ENCODE data around the gene MBIP.

Gene MBIP

GRCh38 chr14:36289954-36290353 lies 30.5 kb downstream of the MBIP start:
- Histone ChIP-seq H3K36me3 (ENCODE audit: control insufficient read depth in 2 of 2, insufficient read depth in 2 of 2, low read length in 2 of 2) (no peaks in the 10 kb centered on the region), H3K4me1 (ENCODE audit: control insufficient read depth, insufficient read depth, low read length) (no peaks in the 10 kb centered on the region), H3K9me3 (ENCODE audit: control insufficient read depth in 2 of 2, low read length in 2 of 2) (no peaks in the 10 kb centered on the region), H3K4me3 (ENCODE audit: low read length in 2 of 2) (no peak overlapping the region), H3K27me3 (ENCODE audit: control insufficient read depth in 1 of 2, insufficient read depth in 2 of 2, low read length in 2 of 2) (peaks cover 0 to 2% of the 10 kb centered on the region in 2 donors), H3K27ac (ENCODE audit: low read length) (no peak overlapping the region), H3K9ac (ENCODE audit: low read length in 2 of 2) (no peak overlapping the region)

GRCh38 chr14:36288496-36288895 lies 31.9 kb downstream of the MBIP start:
- no peaks in the 10 kb centered on the region for H3K4me1 ChIP-seq (ENCODE audit: control insufficient read depth, insufficient read depth, low read length)
- no peak overlapping the region for H3K27ac ChIP-seq (ENCODE audit: low read length)
- H3K9me3 ChIP-seq (ENCODE audit: control insufficient read depth in 2 of 2, low read length in 2 of 2): no peaks in the 10 kb centered on the region
- no peaks in the 10 kb centered on the region for H3K36me3 ChIP-seq (ENCODE audit: control insufficient read depth in 2 of 2, insufficient read depth in 2 of 2, low read length in 2 of 2)
- H3K27me3 ChIP-seq (ENCODE audit: control insufficient read depth in 1 of 2, insufficient read depth in 2 of 2, low read length in 2 of 2): peaks cover 0 to 2% of the 10 kb centered on the region in 2 donors
- H3K4me3 ChIP-seq (ENCODE audit: low read length in 2 of 2): no peak overlapping the region
- no peak overlapping the region for H3K9ac ChIP-seq (ENCODE audit: low read length in 2 of 2)

- Histone ChIP-seq H3K36me3 (ENCODE audit: control insufficient read depth in 2 of 2, insufficient read depth in 2 of 2, low read length in 2 of 2) (no peaks in the 10 kb centered on the region), H3K9ac (ENCODE audit: low read length in 2 of 2) (no peak overlapping the region), H3K9me3 (ENCODE audit: control insufficient read depth in 2 of 2, low read length in 2 of 2) (no peaks in the 10 kb centered on the region), H3K4me3 (ENCODE audit: low read length in 2 of 2) (no peak overlapping the region), H3K27me3 (ENCODE audit: control insufficient read depth in 1 of 2, insufficient read depth in 2 of 2, low read length in 2 of 2) (peaks cover 0 to 4% of the 10 kb centered on the region in 2 donors), H3K27ac (ENCODE audit: low read length) (no peak overlapping the region), H3K4me1 (ENCODE audit: control insufficient read depth, insufficient read depth, low read length) (no peaks in the 10 kb centered on the region)
Measured at GRCh38 chr14:36284971-36285595, 35.4 kb downstream of the MBIP start.

GRCh38 chr14:36281309-36281708 lies 39.1 kb downstream of the MBIP start:
- Histone ChIP-seq H3K27ac (ENCODE audit: low read length) (no peak overlapping the region), H3K27me3 (ENCODE audit: control insufficient read depth in 1 of 2, insufficient read depth in 2 of 2, low read length in 2 of 2) (peaks cover 3 to 4% of the 10 kb centered on the region in 2 donors), H3K36me3 (ENCODE audit: control insufficient read depth in 2 of 2, insufficient read depth in 2 of 2, low read length in 2 of 2) (no peaks in the 10 kb centered on the region), H3K4me3 (ENCODE audit: low read length in 2 of 2) (no peak overlapping the region), H3K9ac (ENCODE audit: low read length in 2 of 2) (no peak overlapping the region), H3K9me3 (ENCODE audit: control insufficient read depth in 2 of 2, low read length in 2 of 2) (no peaks in the 10 kb centered on the region), H3K4me1 (ENCODE audit: control insufficient read depth, insufficient read depth, low read length) (no peaks in the 10 kb centered on the region)

GRCh38 chr14:36279306-36280190 lies 40.9 kb downstream of the MBIP start:
- peaks cover 2 to 3% of the 10 kb centered on the region in 2 donors for H3K27me3 ChIP-seq (ENCODE audit: control insufficient read depth in 1 of 2, insufficient read depth in 2 of 2, low read length in 2 of 2)
- H3K4me3 ChIP-seq (ENCODE audit: low read length in 2 of 2): no peak overlapping the region
- H3K9me3 ChIP-seq (ENCODE audit: control insufficient read depth in 2 of 2, low read length in 2 of 2): no peaks in the 10 kb centered on the region
- H3K4me1 ChIP-seq (ENCODE audit: control insufficient read depth, insufficient read depth, low read length): no peaks in the 10 kb centered on the region
- H3K36me3 ChIP-seq (ENCODE audit: control insufficient read depth in 2 of 2, insufficient read depth in 2 of 2, low read length in 2 of 2): no peaks in the 10 kb centered on the region
- H3K27ac ChIP-seq (ENCODE audit: low read length): no peak overlapping the region
- H3K9ac ChIP-seq (ENCODE audit: low read length in 2 of 2): no peak overlapping the region

- H3K36me3 ChIP-seq (ENCODE audit: control insufficient read depth in 2 of 2, insufficient read depth in 2 of 2, low read length in 2 of 2): no peaks in the 10 kb centered on the region
- no peak overlapping the region for H3K27ac ChIP-seq (ENCODE audit: low read length)
- no peak overlapping the region for H3K4me3 ChIP-seq (ENCODE audit: low read length in 2 of 2)
- H3K27me3 ChIP-seq (ENCODE audit: control insufficient read depth in 1 of 2, insufficient read depth in 2 of 2, low read length in 2 of 2): peaks cover 20 to 29% of the 10 kb centered on the region in 2 donors
- H3K9ac ChIP-seq (ENCODE audit: low read length in 2 of 2): no peak overlapping the region
- peaks cover 5% of the 10 kb centered on the region for H3K4me1 ChIP-seq (ENCODE audit: control insufficient read depth, insufficient read depth, low read length)
- no peaks in the 10 kb centered on the region for H3K9me3 ChIP-seq (ENCODE audit: control insufficient read depth in 2 of 2, low read length in 2 of 2)
Measured at GRCh38 chr14:36275741-36276140, 44.7 kb downstream of the MBIP start.

GRCh38 chr14:36271939-36272907 lies 48.2 kb downstream of the MBIP start:
- no peaks in the 10 kb centered on the region for H3K36me3 ChIP-seq (ENCODE audit: control insufficient read depth in 2 of 2, insufficient read depth in 2 of 2, low read length in 2 of 2)
- no peak overlapping the region for H3K9ac ChIP-seq (ENCODE audit: low read length in 2 of 2)
- no peaks in the 10 kb centered on the region for H3K9me3 ChIP-seq (ENCODE audit: control insufficient read depth in 2 of 2, low read length in 2 of 2)
- H3K27me3 ChIP-seq (ENCODE audit: control insufficient read depth in 1 of 2, insufficient read depth in 2 of 2, low read length in 2 of 2): peaks cover 20 to 26% of the 10 kb centered on the region in 2 donors
- peak overlapping the region; percentile 71 to 78 for H3K4me3 ChIP-seq (ENCODE audit: low read length in 2 of 2)
- peaks cover 5% of the 10 kb centered on the region for H3K4me1 ChIP-seq (ENCODE audit: control insufficient read depth, insufficient read depth, low read length)
- H3K27ac ChIP-seq (ENCODE audit: low read length): no peak overlapping the region

- Histone ChIP-seq H3K9ac (ENCODE audit: low read length in 2 of 2) (no peak overlapping the region), H3K27ac (ENCODE audit: low read length) (no peak overlapping the region), H3K4me3 (ENCODE audit: low read length in 2 of 2) (no peak overlapping the region), H3K9me3 (ENCODE audit: control insufficient read depth in 2 of 2, low read length in 2 of 2) (no peaks in the 10 kb centered on the region), H3K36me3 (ENCODE audit: control insufficient read depth in 2 of 2, insufficient read depth in 2 of 2, low read length in 2 of 2) (no peaks in the 10 kb centered on the region), H3K27me3 (ENCODE audit: control insufficient read depth in 1 of 2, insufficient read depth in 2 of 2, low read length in 2 of 2) (peaks cover 20 to 26% of the 10 kb centered on the region in 2 donors), H3K4me1 (ENCODE audit: control insufficient read depth, insufficient read depth, low read length) (peaks cover 5% of the 10 kb centered on the region)
Measured at GRCh38 chr14:36271222-36271621, 49.2 kb downstream of the MBIP start.

GRCh38 chr14:36270191-36270590 lies 50.2 kb downstream of the MBIP start:
- Histone ChIP-seq H3K9me3 (ENCODE audit: control insufficient read depth in 2 of 2, low read length in 2 of 2) (no peaks in the 10 kb centered on the region), H3K9ac (ENCODE audit: low read length in 2 of 2) (no peak overlapping the region), H3K27me3 (ENCODE audit: control insufficient read depth in 1 of 2, insufficient read depth in 2 of 2, low read length in 2 of 2) (peaks cover 20 to 26% of the 10 kb centered on the region in 2 donors), H3K27ac (ENCODE audit: low read length) (no peak overlapping the region), H3K36me3 (ENCODE audit: control insufficient read depth in 2 of 2, insufficient read depth in 2 of 2, low read length in 2 of 2) (no peaks in the 10 kb centered on the region), H3K4me3 (ENCODE audit: low read length in 2 of 2) (no peak overlapping the region), H3K4me1 (ENCODE audit: control insufficient read depth, insufficient read depth, low read length) (peaks cover 5% of the 10 kb centered on the region)

GRCh38 chr14:36268121-36268520 lies 52.3 kb downstream of the MBIP start:
- Histone ChIP-seq H3K36me3 (ENCODE audit: control insufficient read depth in 2 of 2, insufficient read depth in 2 of 2, low read length in 2 of 2) (no peaks in the 10 kb centered on the region), H3K9me3 (ENCODE audit: control insufficient read depth in 2 of 2, low read length in 2 of 2) (no peaks in the 10 kb centered on the region), H3K27me3 (ENCODE audit: control insufficient read depth in 1 of 2, insufficient read depth in 2 of 2, low read length in 2 of 2) (peaks cover 15 to 19% of the 10 kb centered on the region in 2 donors), H3K4me3 (ENCODE audit: low read length in 2 of 2) (no peak overlapping the region), H3K9ac (ENCODE audit: low read length in 2 of 2) (no peak overlapping the region), H3K4me1 (ENCODE audit: control insufficient read depth, insufficient read depth, low read length) (peaks cover 5% of the 10 kb centered on the region), H3K27ac (ENCODE audit: low read length) (no peak overlapping the region)

All from stomach smooth muscle (tissue), 2 donors.